Measurements from ENCODE around the gene RASSF5. TPM values are rescaled to one million over a fixed set of nuclear protein-coding genes. Genes with fewer than 3 reads are reported as not detected.

The RASSF5 gene
- total and polyA plus RNA-seq, 2 donors: 8.9 to 10.7 TPM

DNA sequence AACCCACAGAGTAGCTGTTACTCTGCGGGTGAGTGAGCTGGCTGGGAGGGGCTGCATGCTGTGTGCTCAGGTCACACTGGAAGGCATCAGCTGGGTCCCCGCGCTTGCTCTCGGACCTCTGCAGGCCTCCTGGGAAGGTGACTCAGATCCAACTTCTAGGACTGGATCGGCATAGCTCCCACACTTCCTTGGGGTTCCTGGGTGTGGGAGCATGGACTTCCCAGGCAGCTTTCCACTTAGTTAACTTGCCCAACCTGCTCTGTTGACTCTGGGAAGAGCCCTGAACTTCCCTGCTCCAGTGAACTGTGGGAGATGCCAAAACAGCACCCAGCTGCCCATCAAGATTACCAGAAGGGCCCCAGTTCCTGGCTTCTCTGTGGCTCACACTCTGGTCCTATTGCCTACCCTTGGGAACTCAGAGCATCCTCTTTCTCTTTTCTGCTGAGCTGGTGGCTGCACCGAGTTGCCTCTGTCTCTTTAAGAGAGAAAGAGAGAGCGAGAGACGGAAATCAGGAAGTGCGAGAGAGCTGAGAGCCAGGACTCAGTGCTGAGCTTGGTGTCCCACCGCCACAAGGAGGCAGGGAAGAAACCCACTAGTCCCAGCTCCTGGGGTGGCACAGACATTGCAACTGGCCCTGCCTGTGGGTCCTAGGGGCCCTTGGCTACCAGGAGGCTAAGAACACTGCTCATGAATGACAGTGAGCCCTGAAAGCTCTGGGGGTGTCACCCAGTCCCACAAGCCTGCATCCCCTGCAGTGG, 37.2 kb upstream of the RASSF5 start, which contains the start of gene IKBKE:
Gene IKBKE, plus strand, starts transcription at position 544 of the 759 bp plus-strand sequence. CDS start 2,752 bp downstream, outside the sequence.
- DNase-seq (ENCODE audit: extremely low spot score): no peak
- whole genome bisulfite sequencing: 17% methylated on average over 10 of the region's 10 CpGs
- peak within 1 kb of the TSS; percentile 52 for H3K4me3 ChIP-seq (ENCODE audit: low read depth, low read length)
- no peaks in the 10 kb centered on the region for H3K4me1 ChIP-seq (ENCODE audit: insufficient read depth)
- H3K27ac ChIP-seq (ENCODE audit: low read depth): no peak within 1 kb of the TSS
- no peaks in the 10 kb centered on the region for H3K36me3 ChIP-seq (ENCODE audit: insufficient read depth)

DNA sequence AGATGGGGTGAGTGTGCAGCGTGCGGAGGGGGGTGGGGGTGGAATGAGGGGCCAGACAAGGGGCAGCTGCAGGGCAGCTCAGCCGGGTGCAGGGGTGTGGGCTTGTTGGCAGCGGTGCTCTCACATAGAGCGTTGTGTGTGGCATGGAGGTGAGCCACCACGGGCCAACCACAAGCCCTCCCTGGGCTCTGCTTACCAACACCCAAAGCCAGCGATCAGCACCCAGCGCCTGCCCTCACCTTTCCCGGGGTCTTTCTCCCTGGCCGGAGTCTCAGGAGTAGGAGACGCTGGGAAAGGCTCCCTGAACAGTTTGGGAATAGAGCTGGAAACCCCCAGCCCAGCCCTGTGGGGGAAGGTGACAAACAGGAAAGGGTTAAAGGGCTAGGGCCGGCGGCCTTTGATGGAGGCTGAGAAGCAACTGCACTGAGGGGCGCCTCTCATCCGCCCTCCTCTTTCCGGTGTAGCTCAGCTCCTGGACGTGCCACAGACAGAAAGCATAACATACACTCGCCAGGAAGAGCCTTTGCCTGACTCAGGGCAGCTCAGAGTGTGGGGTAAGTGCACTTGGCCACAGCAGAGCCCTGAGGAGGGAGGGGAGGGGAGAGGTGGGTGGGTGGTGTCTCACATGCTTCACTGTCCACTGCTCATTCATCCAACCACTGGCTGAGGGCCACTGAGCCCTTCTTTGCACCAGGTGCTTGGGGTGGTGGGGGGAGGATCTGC, 36.5 kb upstream of the RASSF5 start:
- H3K27ac ChIP-seq (ENCODE audit: low read depth): no peak overlapping the region
- peak overlapping the region; percentile 52 for H3K4me3 ChIP-seq (ENCODE audit: low read depth, low read length)
- H3K4me1 ChIP-seq (ENCODE audit: insufficient read depth): no peaks in the 10 kb centered on the region
- DNase-seq (ENCODE audit: extremely low spot score): no peak
- under 1% methylated on average over 18 of the region's 18 CpGs for WGBS
- H3K36me3 ChIP-seq (ENCODE audit: insufficient read depth): no peaks in the 10 kb centered on the region

DNA sequence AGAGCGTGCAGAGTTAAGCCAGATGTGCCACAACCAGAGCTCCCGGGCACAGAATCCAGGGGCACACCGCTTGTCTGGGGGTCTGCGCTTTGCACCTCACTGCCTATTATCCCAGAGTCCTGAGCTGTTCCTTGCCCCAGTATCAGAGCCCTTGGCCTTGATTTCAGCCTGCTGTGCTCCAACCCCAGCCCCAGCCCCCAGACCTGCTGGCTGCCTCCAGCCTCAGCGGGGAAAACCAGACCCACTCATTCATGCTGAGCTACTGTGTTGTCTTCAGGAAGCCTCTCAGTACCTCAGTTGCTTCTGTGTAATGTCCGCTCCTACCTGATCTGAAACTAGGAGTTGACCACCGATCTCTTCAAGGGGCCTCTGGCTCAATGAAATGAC, 35.9 kb upstream of the RASSF5 start:
- no peak for DNase-seq (ENCODE audit: extremely low spot score)
- 61% methylated on average over 7 of the region's 7 CpGs for WGBS
- Histone ChIP-seq H3K4me1 (ENCODE audit: insufficient read depth) (no peaks in the 10 kb centered on the region), H3K27ac (ENCODE audit: low read depth) (no peak overlapping the region), H3K4me3 (ENCODE audit: low read depth, low read length) (no peak overlapping the region), H3K36me3 (ENCODE audit: insufficient read depth) (no peaks in the 10 kb centered on the region)

- H3K36me3 ChIP-seq (ENCODE audit: insufficient read depth): no peaks in the 10 kb centered on the region
- 93% methylated on average over 2 of the region's 2 CpGs for WGBS
Observed at GRCh38 chr1:206472024-206472423, 35.3 kb upstream of the RASSF5 start.

DNA sequence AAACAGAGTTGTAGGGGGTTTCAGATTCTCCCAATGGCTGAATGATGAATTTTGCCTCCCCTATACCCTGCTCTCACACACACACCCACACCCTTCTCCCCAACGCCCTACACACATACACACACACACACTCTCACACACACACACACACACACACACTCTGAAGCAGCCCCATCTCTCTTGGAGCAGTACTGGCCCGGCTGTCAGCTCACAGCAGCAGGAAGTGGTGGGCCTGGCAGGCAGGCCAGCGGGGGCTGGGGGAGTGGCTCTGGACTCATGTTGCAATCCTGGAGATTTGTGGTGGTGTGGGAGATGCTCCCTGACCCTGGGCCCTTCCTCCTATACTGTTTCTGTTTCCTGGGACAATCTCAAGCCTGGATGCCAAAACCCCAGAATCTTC, 34.9 kb upstream of the RASSF5 start:
- H3K4me1 ChIP-seq (ENCODE audit: insufficient read depth): no peaks in the 10 kb centered on the region
- no peak for DNase-seq (ENCODE audit: extremely low spot score)
- no peak overlapping the region for H3K27ac ChIP-seq (ENCODE audit: low read depth)
- no peak overlapping the region for H3K4me3 ChIP-seq (ENCODE audit: low read depth, low read length)
- no peaks in the 10 kb centered on the region for H3K36me3 ChIP-seq (ENCODE audit: insufficient read depth)
- 51% methylated on average over 3 of the region's 3 CpGs for WGBS

More at GRCh38 chr1:206472024-206472423, 35.3 kb upstream of the RASSF5 start:
- Histone ChIP-seq H3K4me1 (ENCODE audit: insufficient read depth) (no peaks in the 10 kb centered on the region), H3K27ac (ENCODE audit: low read depth) (no peak overlapping the region), H3K4me3 (ENCODE audit: low read depth, low read length) (no peak overlapping the region)
- DNase-seq (ENCODE audit: extremely low spot score): no peak

DNA sequence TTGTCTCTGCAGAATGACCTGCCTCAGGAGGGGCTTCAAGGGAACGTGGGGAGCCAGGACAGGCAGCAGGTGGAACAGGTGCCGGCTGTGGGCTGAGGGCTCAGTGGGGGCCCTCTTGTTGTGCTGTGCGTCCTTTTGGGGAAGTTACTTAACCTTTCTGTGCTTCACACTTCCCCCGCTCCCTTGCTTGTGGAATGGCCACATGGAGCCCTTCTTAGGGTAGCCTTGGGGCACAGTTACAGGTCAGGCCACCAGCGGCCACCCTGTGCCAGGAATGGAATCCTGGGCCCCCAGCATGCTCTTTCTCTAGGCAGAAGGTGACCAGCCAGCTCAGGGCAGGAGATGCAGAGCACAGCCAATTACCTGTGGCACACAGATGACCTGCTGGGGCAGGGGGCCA, 34.4 kb upstream of the RASSF5 start:
- no peak for DNase-seq (ENCODE audit: extremely low spot score)
- H3K36me3 ChIP-seq (ENCODE audit: insufficient read depth): no peaks in the 10 kb centered on the region
- WGBS: 68% methylated on average over 5 of the region's 5 CpGs
- H3K4me3 ChIP-seq (ENCODE audit: low read depth, low read length): no peak overlapping the region
- no peak overlapping the region for H3K27ac ChIP-seq (ENCODE audit: low read depth)
- H3K4me1 ChIP-seq (ENCODE audit: insufficient read depth): no peaks in the 10 kb centered on the region

DNA sequence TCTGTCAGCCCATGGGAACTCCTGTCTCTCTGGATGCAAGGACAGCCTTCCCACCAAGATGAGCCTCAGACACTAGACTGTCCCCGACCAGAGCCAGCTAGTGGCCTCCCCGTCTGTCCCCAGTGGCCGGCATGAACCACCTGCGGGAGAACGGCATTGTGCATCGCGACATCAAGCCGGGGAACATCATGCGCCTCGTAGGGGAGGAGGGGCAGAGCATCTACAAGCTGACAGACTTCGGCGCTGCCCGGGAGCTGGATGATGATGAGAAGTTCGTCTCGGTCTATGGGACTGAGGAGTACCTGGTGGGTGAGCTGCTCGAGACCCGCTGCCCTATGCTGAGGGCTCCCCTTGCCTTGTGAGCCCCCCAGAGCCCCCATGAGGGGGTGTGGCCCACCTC, 31.3 kb upstream of the RASSF5 start:
- Histone ChIP-seq H3K27ac (ENCODE audit: low read depth) (no peak overlapping the region), H3K36me3 (ENCODE audit: insufficient read depth) (no peaks in the 10 kb centered on the region)
- WGBS: 92% methylated on average over 17 of the region's 17 CpGs

GRCh38 chr1:206476591-206476990, 30.7 kb upstream of the RASSF5 start:
- H3K4me1 ChIP-seq (ENCODE audit: insufficient read depth): no peaks in the 10 kb centered on the region
- no peaks in the 10 kb centered on the region for H3K36me3 ChIP-seq (ENCODE audit: insufficient read depth)
- H3K4me3 ChIP-seq (ENCODE audit: low read depth, low read length): no peak overlapping the region
- no peak for DNase-seq (ENCODE audit: extremely low spot score)
- H3K27ac ChIP-seq (ENCODE audit: low read depth): no peak overlapping the region
- 96% methylated on average over 14 of the region's 14 CpGs for WGBS

More for the DNA sequence above, 31.3 kb upstream of the RASSF5 start:
- Histone ChIP-seq H3K4me1 (ENCODE audit: insufficient read depth) (no peaks in the 10 kb centered on the region), H3K4me3 (ENCODE audit: low read depth, low read length) (no peak overlapping the region)
- DNase-seq (ENCODE audit: extremely low spot score): no peak

GRCh38 chr1:206477110-206477509, 30.2 kb upstream of the RASSF5 start:
- Histone ChIP-seq H3K27ac (ENCODE audit: low read depth) (no peak overlapping the region), H3K4me1 (ENCODE audit: insufficient read depth) (no peaks in the 10 kb centered on the region), H3K36me3 (ENCODE audit: insufficient read depth) (no peaks in the 10 kb centered on the region), H3K4me3 (ENCODE audit: low read depth, low read length) (no peak overlapping the region)
- DNase-seq (ENCODE audit: extremely low spot score): no peak
- 95% methylated on average over 5 of the region's 5 CpGs for WGBS

GRCh38 chr1:206477581-206478380, 29.6 kb upstream of the RASSF5 start:
- H3K4me3 ChIP-seq (ENCODE audit: low read depth, low read length): no peak overlapping the region
- no peaks in the 10 kb centered on the region for H3K4me1 ChIP-seq (ENCODE audit: insufficient read depth)
- 91% methylated on average over 21 of the region's 21 CpGs for WGBS
- no peaks in the 10 kb centered on the region for H3K36me3 ChIP-seq (ENCODE audit: insufficient read depth)
- DNase-seq (ENCODE audit: extremely low spot score): no peak
- no peak overlapping the region for H3K27ac ChIP-seq (ENCODE audit: low read depth)

- no peak for DNase-seq (ENCODE audit: extremely low spot score)
- 86% methylated on average over 11 of the region's 11 CpGs for WGBS
Observed at GRCh38 chr1:206478746-206479145, 28.6 kb upstream of the RASSF5 start.

DNA sequence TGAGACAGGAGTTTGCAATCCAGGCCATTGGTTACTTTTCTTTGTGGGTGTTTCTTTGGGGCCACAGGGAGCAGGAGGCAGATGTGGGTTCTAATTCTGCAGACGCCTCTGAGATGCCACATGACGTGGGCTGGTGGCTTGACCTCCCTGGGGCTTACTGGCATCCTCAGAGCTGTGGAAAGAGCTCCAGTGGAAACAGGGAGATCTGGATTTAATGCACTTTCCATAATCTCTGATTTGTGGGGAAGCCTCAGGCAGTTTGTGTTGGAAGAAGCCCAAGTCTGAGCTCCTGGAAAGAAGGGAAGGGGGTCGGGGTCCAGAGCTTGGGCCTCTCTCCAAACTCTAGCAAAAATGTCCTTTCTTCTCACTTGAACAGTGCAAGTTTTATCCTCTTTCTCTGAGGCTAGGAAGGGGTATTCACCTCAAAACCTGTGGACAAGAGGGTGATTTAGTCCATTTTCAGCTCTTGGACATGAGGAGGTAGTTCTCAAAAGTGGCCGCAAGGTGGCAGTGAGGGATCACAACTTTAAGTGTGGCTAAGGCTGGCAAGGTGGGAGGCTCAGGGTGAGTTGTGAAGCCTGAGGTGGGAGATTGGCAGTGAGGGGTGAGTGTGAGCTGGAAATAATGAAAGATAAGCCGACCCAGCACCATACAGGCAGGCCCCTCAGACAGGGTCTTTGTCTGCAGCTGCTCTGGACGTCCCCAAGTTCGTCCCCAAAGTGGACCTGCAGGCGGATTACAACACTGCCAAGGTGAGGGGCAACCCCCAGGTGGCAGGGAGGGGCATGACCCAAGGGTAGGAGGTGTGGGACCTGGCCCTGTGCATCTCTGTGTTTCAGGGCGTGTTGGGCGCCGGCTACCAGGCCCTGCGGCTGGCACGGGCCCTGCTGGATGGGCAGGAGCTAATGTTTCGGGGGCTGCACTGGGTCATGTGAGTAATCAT, 27.9 kb upstream of the RASSF5 start:
- 79% methylated on average over 14 of the region's 14 CpGs for WGBS
- Histone ChIP-seq H3K27ac (ENCODE audit: low read depth) (no peak overlapping the region), H3K4me3 (ENCODE audit: low read depth, low read length) (no peak overlapping the region), H3K36me3 (ENCODE audit: insufficient read depth) (no peaks in the 10 kb centered on the region), H3K4me1 (ENCODE audit: insufficient read depth) (no peaks in the 10 kb centered on the region)
- no peak for DNase-seq (ENCODE audit: extremely low spot score)

More at GRCh38 chr1:206478746-206479145, 28.6 kb upstream of the RASSF5 start:
- no peaks in the 10 kb centered on the region for H3K36me3 ChIP-seq (ENCODE audit: insufficient read depth)
- H3K4me3 ChIP-seq (ENCODE audit: low read depth, low read length): no peak overlapping the region
- H3K4me1 ChIP-seq (ENCODE audit: insufficient read depth): no peaks in the 10 kb centered on the region
- no peak overlapping the region for H3K27ac ChIP-seq (ENCODE audit: low read depth)

DNA sequence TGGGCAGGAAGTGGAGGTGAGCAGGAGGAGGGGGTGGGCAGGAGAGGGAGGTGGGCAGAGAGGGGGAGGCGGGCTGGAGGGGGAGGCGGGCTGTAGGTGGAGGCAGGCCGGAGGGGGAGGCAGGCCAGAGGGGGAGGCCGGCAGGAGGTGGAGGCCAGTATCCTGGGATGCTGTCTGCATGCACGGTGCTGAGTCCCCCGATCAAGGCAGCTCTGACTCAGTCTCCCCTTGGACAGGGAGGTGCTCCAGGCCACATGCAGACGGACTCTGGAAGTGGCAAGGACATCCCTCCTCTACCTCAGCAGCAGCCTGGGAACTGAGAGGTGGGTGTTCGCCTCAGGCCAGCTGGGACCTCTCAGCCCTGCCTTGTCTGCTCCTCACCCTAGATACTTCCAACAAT, 27.1 kb upstream of the RASSF5 start:
- WGBS: 88% methylated on average over 8 of the region's 8 CpGs
- no peaks in the 10 kb centered on the region for H3K4me1 ChIP-seq (ENCODE audit: insufficient read depth)

More for the DNA sequence above, 27.1 kb upstream of the RASSF5 start:
- H3K4me3 ChIP-seq (ENCODE audit: low read depth, low read length): no peak overlapping the region
- no peaks in the 10 kb centered on the region for H3K36me3 ChIP-seq (ENCODE audit: insufficient read depth)
- no peak overlapping the region for H3K27ac ChIP-seq (ENCODE audit: low read depth)
- DNase-seq (ENCODE audit: extremely low spot score): no peak

Measured in urinary bladder (tissue), 4 donors.